ENCODE results near the gene HMX3. TPM values are rescaled to one million over a fixed set of nuclear protein-coding genes. Genes with fewer than 3 reads are reported as not detected.
A peak's percentile ranks its signal among the peaks of the same experiment; 100 is the strongest.

The HMX3 gene
- total and polyA plus RNA-seq, 2 of the 13 experiments (the other 11 are each of a cell fraction or from before 2014, with no cell fraction given): not detected

DNA sequence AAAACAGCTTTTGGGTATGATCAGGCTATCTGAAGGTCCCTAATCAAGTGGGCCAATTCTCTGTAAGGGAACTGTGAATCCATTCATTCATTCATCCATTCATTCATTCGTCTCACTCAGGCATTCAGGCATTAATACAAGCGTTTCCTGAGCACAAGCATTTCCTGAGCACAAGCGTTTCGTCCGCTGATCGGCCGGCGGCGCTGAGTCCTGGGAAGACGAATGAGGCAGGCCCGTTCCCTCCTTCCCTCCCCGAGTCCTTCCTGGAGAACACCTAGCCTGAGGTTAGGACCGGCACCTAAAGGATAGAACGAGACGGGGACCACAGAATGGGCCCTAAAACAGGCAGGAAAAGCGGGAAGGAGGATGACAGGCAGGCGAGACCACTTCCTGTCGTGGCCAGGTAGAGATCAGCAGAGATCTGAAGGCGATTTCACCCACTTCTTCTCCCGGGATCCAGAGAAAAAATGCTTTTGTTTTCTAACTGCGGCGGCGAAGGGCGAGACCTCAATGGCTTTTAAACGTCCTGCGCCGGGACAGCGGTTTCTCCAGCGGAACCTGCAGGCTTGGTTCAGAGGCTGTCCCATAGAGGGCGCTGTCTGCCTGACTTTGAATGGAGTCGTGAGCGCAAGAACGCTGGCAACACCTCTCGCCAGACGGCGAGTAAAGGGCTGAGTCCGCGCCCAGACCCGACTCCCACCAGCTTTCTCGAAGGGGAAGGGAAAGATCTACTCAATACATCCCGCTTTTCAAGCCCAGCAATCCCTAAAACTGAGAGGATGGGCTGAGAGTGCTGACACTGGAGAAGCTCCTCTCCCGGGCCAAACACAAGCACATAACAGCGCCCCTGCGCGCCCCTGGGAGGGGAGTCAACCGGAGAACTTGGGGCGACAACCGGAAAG, 2.9 kb upstream of the HMX3 start (continued):
- TF ChIP-seq ELF3 (CRISPR knock-in tag; IDR thresholded peaks at IDR 0.05): 0 out of 2 replicates have a peak, but pooled peaks have one; percentile 16
- TF ChIP-seq ZBTB42 (CRISPR knock-in tag; IDR thresholded peaks at IDR 0.05): no peak
- TF ChIP-seq ZNF33B (CRISPR knock-in tag; IDR thresholded peaks at IDR 0.05): no peak
- TF ChIP-seq ZNF24 (IDR thresholded peaks at IDR 0.05): peak; percentile 66; the same call in 1 of the 2 replicates
- no peak for TF ChIP-seq PAX8 (CRISPR knock-in tag; IDR thresholded peaks at IDR 0.05; ENCODE audit: borderline replicate concordance)
- TF ChIP-seq, protein P1, sequence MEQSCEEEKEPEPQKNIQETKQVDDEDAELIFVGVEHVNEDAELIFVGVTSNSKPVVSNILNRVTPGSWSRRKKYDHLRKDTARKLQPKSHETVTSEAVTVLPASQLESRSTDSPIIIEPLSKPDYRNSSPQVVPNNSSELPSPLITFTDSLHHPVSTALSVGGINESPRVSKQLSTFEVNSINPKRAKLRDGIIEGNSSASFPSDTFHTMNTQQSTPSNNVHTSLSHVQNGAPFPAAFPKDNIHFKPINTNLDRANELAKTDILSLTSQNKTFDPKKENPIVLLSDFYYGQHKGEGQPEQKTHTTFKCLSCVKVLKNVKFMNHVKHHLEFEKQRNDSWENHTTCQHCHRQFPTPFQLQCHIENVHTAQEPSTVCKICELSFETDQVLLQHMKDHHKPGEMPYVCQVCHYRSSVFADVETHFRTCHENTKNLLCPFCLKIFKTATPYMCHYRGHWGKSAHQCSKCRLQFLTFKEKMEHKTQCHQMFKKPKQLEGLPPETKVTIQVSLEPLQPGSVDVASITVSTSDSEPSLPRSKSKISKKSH (CRISPR knock-in tag; IDR thresholded peaks at IDR 0.05; ENCODE audit: borderline replicate concordance): no peak
- TF ChIP-seq NCOA1 (CRISPR knock-in tag; IDR thresholded peaks at IDR 0.05): no peak
- TF ChIP-seq ZNF10 (CRISPR knock-in tag; IDR thresholded peaks at IDR 0.05; ENCODE audit: borderline replicate concordance, low read depth): no peak
- TF ChIP-seq ELF4 (CRISPR knock-in tag; IDR thresholded peaks at IDR 0.05; ENCODE audit: borderline replicate concordance): no peak
- no peak for TF ChIP-seq ZBTB26 (CRISPR knock-in tag; IDR thresholded peaks at IDR 0.05; ENCODE audit: borderline replicate concordance)
- no peak for TF ChIP-seq ZNF296 (CRISPR knock-in tag; conservative IDR thresholded peaks at IDR 0.05)
- TF ChIP-seq TARDBP (CRISPR knock-in tag; IDR thresholded peaks at IDR 0.05): no peak
- TF ChIP-seq, protein P2, sequence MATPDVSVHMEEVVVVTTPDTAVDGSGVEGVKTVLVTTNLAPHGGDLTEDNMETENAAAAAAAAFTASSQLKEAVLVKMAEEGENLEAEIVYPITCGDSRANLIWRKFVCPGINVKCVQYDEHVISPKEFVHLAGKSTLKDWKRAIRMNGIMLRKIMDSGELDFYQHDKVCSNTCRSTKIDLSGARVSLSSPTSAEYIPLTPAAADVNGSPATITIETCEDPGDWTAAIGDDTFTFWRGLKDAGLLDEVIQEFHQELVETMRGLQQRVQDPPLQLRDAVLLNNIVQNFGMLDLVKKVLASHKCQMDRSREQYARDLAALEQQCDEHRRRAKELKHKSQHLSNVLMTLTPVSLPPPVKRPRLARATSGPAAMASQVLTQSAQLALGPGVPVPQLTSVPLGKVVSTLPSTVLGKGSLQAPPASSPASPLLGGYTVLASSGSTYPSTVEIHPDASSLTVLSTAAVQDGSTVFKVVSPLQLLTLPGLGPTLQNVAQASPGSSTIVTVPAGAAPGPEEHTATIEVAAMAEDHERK (CRISPR knock-in tag; IDR thresholded peaks at IDR 0.05; ENCODE audit: low read depth): no peak
- no peak for TF ChIP-seq ZFP1 (CRISPR knock-in tag; IDR thresholded peaks at IDR 0.05)
- TF ChIP-seq ZNF468 (CRISPR knock-in tag; IDR thresholded peaks at IDR 0.05): no peak
- TF ChIP-seq ZNF441 (CRISPR knock-in tag; IDR thresholded peaks at IDR 0.05; ENCODE audit: borderline replicate concordance): no peak
- no peak for TF ChIP-seq DNMT1 (CRISPR knock-in tag; IDR thresholded peaks at IDR 0.05)
- TF ChIP-seq, protein P3, sequence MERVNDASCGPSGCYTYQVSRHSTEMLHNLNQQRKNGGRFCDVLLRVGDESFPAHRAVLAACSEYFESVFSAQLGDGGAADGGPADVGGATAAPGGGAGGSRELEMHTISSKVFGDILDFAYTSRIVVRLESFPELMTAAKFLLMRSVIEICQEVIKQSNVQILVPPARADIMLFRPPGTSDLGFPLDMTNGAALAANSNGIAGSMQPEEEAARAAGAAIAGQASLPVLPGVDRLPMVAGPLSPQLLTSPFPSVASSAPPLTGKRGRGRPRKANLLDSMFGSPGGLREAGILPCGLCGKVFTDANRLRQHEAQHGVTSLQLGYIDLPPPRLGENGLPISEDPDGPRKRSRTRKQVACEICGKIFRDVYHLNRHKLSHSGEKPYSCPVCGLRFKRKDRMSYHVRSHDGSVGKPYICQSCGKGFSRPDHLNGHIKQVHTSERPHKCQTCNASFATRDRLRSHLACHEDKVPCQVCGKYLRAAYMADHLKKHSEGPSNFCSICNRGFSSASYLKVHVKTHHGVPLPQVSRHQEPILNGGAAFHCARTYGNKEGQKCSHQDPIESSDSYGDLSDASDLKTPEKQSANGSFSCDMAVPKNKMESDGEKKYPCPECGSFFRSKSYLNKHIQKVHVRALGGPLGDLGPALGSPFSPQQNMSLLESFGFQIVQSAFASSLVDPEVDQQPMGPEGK (CRISPR knock-in tag; IDR thresholded peaks at IDR 0.05): no peak
- TF ChIP-seq, protein P4, sequence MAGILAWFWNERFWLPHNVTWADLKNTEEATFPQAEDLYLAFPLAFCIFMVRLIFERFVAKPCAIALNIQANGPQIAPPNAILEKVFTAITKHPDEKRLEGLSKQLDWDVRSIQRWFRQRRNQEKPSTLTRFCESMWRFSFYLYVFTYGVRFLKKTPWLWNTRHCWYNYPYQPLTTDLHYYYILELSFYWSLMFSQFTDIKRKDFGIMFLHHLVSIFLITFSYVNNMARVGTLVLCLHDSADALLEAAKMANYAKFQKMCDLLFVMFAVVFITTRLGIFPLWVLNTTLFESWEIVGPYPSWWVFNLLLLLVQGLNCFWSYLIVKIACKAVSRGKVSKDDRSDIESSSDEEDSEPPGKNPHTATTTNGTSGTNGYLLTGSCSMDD (CRISPR knock-in tag; IDR thresholded peaks at IDR 0.05): no peak
- no peak for TF ChIP-seq ZGPAT (CRISPR knock-in tag; IDR thresholded peaks at IDR 0.05)
- peak; percentile 80 for TF ChIP-seq ZNF777 (CRISPR knock-in tag; IDR thresholded peaks at IDR 0.05)
